NCI-H2196 (cell line): ENCODE measurements around the gene PTTG1.

Experiments
- DNase-seq: peaks from one replicate; lab custom pipeline; 2025; ENCODE audit not compliant: unreplicated experiment; lab: John Stamatoyannopoulos, UW

The PTTG1 gene

GRCh38 chr5:160421625-160422258 is at the start of gene PTTG1:
PTTG1 (plus strand) TSS chr5:160421855; CDS start chr5:160422313, 458 bp downstream.
- peak; percentile 97 for DNase-seq

DNA sequence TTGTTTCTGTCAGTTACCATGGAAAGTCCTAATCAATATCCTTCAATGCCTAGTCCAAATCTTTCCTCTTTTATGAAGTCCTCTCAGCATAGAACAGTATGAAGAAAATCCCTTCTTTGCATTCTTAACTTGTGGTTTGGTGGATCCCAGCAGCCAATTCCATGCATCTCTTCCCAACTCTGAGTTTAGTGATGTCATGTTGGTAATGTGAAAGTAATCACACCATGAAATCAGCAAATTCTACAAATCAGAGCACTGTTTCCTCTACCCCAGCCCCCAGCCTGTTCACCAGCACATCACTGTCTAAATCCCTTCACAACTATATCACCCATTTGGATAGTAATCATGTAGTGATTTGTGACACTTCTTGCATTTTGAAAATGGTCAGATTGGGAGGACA is 46.5 kb upstream of the PTTG1 start:
- no peak for DNase-seq

DNA sequence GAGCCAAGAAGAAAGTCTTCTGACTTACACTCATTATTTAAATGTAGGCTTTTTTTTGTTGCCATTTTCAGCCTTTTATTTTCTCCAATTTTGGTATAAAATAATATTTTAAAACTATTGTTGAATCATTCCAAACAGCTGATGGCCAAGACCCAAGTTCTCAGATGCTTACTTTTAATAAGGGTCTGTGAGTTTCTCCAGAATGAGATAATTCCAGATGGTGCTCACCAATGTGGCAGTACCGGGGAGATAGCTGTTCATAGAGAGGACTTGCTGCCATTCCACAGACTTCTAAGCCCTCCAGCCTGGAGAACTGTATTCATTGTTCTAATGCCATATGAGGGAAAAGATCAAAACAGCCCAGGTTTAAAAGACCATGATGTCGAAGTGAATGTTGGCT is 46.0 kb upstream of the PTTG1 start:
- no peak for DNase-seq

- DNase-seq: no peak
Observed at GRCh38 chr5:160376416-160376815, 45.2 kb upstream of the PTTG1 start.

- DNase-seq: no peak
Observed at GRCh38 chr5:160377651-160378050, 44.0 kb upstream of the PTTG1 start.

DNA sequence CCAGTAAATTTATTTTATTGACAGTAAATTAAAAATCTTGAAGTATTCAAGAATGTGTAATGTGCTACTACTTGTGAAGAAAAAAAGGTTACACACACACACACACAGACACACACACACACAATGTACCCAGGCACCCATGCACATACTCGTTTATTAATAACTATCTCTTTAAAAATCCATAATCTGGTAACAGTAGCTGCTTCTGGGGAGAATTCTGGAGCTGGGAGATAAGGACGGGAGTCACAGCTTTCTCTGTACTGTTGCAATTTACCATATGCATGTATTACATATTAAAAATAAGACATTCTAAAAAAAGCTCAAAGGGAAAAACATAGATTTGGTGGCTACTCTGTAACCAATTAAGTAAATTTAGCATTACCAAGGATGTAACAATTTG is 43.3 kb upstream of the PTTG1 start:
- no peak for DNase-seq

- no peak for DNase-seq
Observed at GRCh38 chr5:160379511-160379910, 42.1 kb upstream of the PTTG1 start.

- no peak for DNase-seq
Observed at GRCh38 chr5:160380041-160380440, 41.6 kb upstream of the PTTG1 start.

DNA sequence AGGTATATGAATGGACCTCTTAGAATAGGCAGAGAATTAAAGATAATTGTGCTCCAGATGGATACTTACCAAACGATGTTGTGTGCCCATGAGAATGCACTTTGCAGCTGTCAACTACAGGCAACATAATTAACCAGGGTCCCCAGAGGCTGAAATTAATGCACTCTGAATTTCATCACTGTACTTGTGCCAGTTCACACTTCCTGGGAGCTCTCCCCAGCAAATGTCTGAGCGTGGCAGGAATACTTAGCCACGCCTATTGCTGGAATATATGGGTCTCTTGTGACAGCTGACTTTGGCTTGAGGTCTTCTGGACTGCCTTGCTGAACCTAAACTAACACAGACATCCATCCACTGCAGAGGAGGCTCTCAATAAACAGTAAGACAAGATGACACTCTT is 39.3 kb upstream of the PTTG1 start:
- DNase-seq: no peak

DNA sequence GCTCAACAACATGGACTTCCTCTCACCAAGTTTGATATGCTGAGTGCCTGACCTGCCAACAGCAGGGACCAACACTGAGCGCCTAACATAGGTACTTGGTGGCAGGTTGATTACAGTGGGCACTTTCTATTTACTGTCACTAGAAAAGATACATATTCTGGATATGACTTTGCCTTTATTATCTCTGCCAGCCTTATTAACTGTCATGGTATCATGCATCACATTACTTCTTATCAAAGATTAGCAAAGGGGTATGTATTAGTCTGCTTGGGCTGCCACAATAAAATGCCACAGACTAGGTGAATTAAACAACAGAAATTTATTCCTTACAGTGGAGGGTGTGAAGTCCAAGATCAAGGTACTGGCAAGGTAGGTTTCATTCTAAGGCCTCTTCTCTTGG is 37.0 kb upstream of the PTTG1 start:
- no peak for DNase-seq

DNA sequence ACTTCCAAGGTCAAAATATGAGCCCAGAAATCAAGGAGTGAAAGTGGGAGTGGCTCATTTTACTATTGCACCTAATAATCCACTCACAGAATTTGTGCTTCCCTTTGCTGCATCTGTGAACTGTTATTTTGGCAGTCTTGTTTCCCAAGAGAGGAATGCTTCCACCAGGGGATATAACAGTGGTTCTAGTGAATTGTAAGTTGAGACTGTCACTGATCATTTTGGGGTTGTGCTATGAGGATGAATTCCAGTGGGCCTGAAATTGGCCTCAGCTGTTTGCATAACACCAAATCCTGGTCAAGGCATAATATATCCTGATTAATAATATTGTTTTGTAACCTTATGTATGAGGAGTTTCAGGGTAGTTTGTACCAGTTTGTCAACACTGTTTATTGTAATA is 36.2 kb upstream of the PTTG1 start:
- DNase-seq: no peak

GRCh38 chr5:160387445-160387844 is 34.2 kb upstream of the PTTG1 start:
- DNase-seq: no peak

DNA sequence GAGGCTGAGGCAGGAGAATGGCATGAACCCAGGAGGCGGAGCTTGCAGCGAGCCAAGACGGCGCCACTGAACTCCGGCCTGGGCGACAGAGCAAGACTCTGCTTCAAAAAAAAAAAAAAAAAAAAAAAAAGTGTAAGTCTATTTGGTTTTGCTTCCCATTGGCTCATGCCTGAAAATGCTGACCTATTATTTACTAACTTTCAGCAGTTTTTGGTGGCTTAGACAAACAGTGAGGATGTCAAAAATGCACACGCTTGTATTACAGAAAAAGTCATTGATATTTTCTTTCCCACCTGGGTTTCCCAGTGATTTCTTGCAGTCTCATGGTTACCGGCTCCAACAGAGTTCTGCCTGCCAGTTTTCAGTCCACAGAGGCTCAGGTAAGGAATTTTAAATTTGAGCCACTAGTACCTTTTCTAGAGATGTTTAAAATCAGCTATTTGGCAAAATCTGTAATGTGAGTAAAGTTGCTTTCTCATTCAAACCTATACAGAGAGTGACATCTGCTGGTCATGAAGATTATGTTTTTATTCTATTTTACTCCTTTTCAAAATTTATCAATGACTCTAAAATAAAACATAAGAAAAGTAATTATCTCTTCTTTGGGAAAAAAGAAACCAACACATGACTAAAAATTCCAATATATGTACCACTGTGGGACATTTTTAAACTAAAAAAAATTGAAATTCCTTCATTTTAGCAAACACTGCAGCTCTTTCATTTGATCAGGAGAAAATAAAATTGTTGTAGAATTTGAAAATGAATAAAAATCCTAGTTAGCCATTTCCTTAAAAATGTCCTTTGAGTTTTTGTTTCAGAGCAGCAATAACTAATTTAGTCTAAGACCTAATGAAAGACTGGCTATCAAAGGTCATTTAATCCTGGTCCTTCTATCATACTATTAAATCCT is 30.6 kb upstream of the PTTG1 start:
- peak; percentile 47 for DNase-seq

DNA sequence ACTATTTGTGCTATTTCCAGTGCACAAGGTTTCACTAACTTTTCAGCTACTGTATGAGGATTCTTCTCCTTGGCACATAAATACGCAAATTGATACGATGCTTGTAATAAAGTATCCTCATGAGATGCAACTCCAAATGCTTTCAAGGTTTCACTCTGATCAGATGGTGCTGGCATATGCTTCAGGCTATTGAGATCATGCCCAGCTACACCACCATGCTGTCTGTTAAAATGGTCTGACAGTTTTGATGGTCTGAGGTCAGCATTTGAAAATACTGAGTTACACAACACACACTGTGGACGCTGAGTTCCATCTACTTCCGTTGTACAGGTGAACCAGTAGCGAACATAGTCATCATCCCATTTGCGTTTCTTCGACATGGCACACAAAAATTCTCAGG is 26.5 kb upstream of the PTTG1 start:
- DNase-seq: no peak

DNA sequence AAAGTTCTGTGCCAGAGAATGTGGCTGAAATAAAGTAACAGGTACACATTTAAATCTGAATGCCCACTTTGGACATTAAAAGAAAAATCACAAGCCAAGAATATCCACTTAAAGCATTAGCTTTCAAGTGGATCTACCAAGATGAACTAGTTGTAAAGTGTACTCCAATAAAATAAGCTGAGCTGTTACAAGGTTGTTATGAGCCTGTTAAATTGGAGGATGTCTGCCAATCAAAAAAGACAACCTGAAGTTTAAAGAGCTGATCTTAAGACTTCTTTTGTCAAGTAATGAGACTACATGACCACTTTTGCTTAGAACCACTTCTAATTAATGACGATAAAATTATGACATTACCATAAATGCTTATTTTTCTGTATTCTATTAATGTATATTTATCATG is 24.2 kb upstream of the PTTG1 start:
- DNase-seq: no peak

GRCh38 chr5:160398806-160399205 is 22.8 kb upstream of the PTTG1 start:
- no peak for DNase-seq

GRCh38 chr5:160399402-160400353 is 22.0 kb upstream of the PTTG1 start, which contains the start of gene FAM200C:
FAM200C (minus strand) TSS chr5:160400054; CDS start chr5:160395490, 4,564 bp downstream.
- DNase-seq: peak; percentile 90

GRCh38 chr5:160418561-160419457 is 2.8 kb upstream of the PTTG1 start, which contains the start of gene SLU7:
SLU7 (minus strand) TSS chr5:160419081; CDS start chr5:160415294, 3,787 bp downstream.
- DNase-seq: peak; percentile 92

DNA sequence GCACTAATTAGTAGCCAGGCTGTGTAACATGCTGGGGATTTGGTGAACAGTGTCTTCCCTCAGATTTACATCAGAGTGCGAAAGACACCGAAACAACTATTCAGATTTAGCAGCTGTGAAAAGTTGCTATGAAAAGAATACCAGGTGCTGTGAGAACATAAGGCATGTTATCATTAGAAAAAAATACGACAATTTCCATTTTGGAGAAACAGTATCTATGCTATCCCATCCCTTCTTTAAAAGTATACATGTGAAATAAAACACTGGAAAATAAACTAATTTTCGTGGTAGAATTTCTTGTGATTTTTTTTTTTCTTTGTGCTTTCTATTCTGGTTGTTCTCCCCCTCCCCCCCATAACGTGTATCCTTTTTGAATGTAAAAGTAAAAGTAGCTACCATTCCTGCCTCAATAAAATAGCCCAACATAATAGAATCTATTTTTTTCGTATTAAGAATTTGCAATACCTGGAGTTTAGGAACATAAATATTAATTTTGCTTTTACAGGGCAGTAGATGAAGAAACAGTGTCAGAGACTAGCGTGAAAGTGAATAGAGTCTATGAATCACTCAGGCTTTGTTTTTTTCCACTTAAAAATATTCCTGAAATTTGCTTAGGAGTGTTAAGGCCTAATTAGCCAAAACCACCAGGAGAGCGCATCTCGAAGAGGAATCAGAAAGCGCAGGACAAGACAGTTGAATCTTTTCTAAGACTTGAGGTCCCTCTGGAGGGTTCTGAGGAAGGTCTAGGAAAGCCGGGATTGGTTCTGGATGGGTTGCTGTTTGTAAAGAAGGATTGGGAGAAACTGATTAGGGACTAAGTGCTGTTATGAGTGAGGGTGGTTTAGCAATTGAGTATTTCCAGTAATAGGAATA is 2.0 kb upstream of the PTTG1 start:
- DNase-seq: no peak
